ENCODE data around the gene GUCA2B.

GUCA2B gene

DNA sequence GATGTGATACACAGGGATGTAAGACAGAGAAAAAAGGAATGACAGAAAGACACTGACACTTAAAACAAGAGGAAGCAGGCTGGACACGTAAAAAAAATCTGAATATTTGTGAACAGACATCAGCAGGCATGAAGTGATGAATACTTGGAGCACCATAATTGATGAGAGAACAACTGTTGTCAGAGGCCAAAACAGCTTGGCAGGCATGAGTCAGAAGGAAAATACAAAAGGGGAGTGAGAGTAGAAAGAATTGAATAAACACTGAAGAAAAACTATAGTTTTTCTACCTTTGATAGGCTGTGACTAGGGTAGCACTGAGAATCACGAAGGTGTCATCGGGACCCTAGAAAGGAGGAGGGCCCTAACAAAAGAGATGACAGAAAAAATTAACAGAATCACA is 32.9 kb downstream of the GUCA2B start:
- TF ChIP-seq, protein P1, sequence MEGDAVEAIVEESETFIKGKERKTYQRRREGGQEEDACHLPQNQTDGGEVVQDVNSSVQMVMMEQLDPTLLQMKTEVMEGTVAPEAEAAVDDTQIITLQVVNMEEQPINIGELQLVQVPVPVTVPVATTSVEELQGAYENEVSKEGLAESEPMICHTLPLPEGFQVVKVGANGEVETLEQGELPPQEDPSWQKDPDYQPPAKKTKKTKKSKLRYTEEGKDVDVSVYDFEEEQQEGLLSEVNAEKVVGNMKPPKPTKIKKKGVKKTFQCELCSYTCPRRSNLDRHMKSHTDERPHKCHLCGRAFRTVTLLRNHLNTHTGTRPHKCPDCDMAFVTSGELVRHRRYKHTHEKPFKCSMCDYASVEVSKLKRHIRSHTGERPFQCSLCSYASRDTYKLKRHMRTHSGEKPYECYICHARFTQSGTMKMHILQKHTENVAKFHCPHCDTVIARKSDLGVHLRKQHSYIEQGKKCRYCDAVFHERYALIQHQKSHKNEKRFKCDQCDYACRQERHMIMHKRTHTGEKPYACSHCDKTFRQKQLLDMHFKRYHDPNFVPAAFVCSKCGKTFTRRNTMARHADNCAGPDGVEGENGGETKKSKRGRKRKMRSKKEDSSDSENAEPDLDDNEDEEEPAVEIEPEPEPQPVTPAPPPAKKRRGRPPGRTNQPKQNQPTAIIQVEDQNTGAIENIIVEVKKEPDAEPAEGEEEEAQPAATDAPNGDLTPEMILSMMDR (IDR thresholded peaks at IDR 0.05; ENCODE audit: insufficient read depth, missing control alignments): no peak
- no peak for FAIRE-seq
- no peak for DNase-seq (ENCODE audit: insufficient read length, low spot score)

GRCh38 chr1:42189931-42190853 is 37.0 kb downstream of the GUCA2B start:
- TF ChIP-seq, protein P1 (IDR thresholded peaks at IDR 0.05; ENCODE audit: insufficient read depth, missing control alignments): no peak
- FAIRE-seq (no peak), DNase-seq (ENCODE audit: insufficient read length, low spot score) (no peak)

DNA sequence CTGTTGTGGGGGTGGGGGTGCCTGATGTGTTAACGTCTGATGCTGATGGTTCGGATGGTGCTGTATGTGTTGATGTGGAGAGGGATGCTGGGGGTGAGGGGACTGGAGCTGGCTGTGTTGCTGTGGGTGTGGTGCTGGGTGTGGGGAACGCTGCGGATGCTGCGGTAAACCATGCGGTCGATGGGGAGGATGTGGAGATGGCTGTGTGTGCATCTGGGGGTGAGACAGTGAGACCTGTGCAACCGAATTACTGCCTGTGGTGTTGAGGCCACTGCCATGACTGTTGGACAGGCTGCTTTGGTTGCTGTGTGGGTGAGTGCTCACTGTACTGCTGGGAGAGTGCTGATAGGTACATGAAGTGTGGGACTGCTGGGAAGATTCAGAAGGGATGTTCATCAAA is 38.1 kb downstream of the GUCA2B start:
- TF ChIP-seq, protein P1 (IDR thresholded peaks at IDR 0.05; ENCODE audit: insufficient read depth, missing control alignments): no peak
- FAIRE-seq (no peak), DNase-seq (ENCODE audit: insufficient read length, low spot score) (no peak)

- DNase-seq (ENCODE audit: insufficient read length, low spot score) (no peak), FAIRE-seq (no peak)
- TF ChIP-seq, protein P1 (IDR thresholded peaks at IDR 0.05; ENCODE audit: insufficient read depth, missing control alignments): no peak
These were observed 38.9 kb downstream of the GUCA2B start for GRCh38 chr1:42192106-42192505.

- FAIRE-seq (no peak), DNase-seq (ENCODE audit: insufficient read length, low spot score) (no peak)
- TF ChIP-seq, protein P1 (IDR thresholded peaks at IDR 0.05; ENCODE audit: insufficient read depth, missing control alignments): no peak
These were observed 42.6 kb downstream of the GUCA2B start for GRCh38 chr1:42195841-42196240.

GRCh38 chr1:42198251-42198650 is 45.0 kb downstream of the GUCA2B start:
- DNase-seq (ENCODE audit: insufficient read length, low spot score) (no peak), FAIRE-seq (no peak)
- TF ChIP-seq, protein P1 (IDR thresholded peaks at IDR 0.05; ENCODE audit: insufficient read depth, missing control alignments): no peak

- DNase-seq (ENCODE audit: insufficient read length, low spot score) (no peak), FAIRE-seq (no peak)
- TF ChIP-seq, protein P1 (IDR thresholded peaks at IDR 0.05; ENCODE audit: insufficient read depth, missing control alignments): no peak
These were observed 48.8 kb downstream of the GUCA2B start for GRCh38 chr1:42201986-42202385.
